Activated T-helper 2 cell treated with anti-CD3 and anti-CD28 coated beads, Interferon-gamma antibody, Interleukin-2, Interleukin-4, amounts not matched to agents 10 μg/mL and 5 μg/mL and 100 μg/mL, durations not matched to agents 14 hours and 24 hours and 36 hours (primary cell): ENCODE measurements around the gene KLHDC4. TPM values are rescaled to one million over a fixed set of nuclear protein-coding genes. Genes with fewer than 3 reads are reported as not detected.
"Not testable (repeated sequence)": the region's sequence is repeated elsewhere in the genome, so short reads cannot be mapped to it uniquely, and the experiment has no call there.

Experiments used
- DNase-seq: peaks from one replicate; pipeline ENCODE4 v3.0.0; 2021; ENCODE audit warnings: low spot score
- H3K27ac Mint-ChIP-seq: one replicate; pipeline ENCODE4 v1.8.0; 2021; ENCODE audit warnings: mixed read lengths
- H3K27me3 Mint-ChIP-seq: one replicate; pipeline ENCODE4 v1.8.0; 2021; ENCODE audit warnings: low read depth, mixed read lengths
- H3K36me3 Mint-ChIP-seq: one replicate; pipeline ENCODE4 v1.8.0; 2021; ENCODE audit warnings: low read depth, mixed read lengths
- H3K4me1 Mint-ChIP-seq: one replicate; pipeline ENCODE4 v1.8.0; 2021; ENCODE audit warnings: low read depth, mixed read lengths
- H3K4me3 Mint-ChIP-seq: one replicate; pipeline ENCODE4 v1.8.0; 2021; ENCODE audit warnings: low read depth, mild to moderate bottlenecking, moderate library complexity, mixed read lengths
- H3K9me3 Mint-ChIP-seq: one replicate; pipeline ENCODE4 v1.8.0; 2021; ENCODE audit warnings: mixed read lengths
- intact Hi-C: fragments of 100-400 bp; cut with micrococcal nuclease; formaldehyde crosslinking; loops from one replicate; pipeline ENCODE4 v1.15.1; 2023
- total RNA-seq: library from RNA; stranded (reverse); gene quantifications from 2 replicates; pipeline ENCODE4 v1.2.3, GENCODE V29; 2022

Gene KLHDC4
- total RNA-seq, 1 donor from 2014 or later = 73.1 TPM

DNA sequence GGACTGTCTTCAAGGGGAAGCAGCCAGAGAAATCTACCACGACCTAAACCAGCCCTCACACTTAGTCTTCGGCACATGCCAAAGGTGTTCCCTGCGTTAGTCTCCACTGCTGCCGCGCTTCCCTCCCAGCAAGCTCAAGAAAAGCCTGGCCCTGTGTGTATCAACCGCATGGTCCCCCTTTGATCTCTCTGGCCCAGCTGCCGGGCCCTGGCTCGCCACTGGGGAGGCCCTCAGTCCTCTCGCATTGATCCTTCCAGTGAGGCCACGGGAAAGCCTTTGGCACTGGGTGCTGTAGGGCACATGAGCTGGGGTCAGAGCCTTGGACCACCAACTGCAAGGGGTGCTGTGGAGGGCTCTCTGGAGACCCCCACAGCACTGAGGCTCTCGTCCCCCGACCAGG lies 29.6 kb upstream of the KLHDC4 start:
- H3K9me3 Mint-ChIP-seq = no peaks in the 10 kb centered on the region
- intact Hi-C loops = no loop called here
- H3K27ac Mint-ChIP-seq = no peak overlapping the region
- no peak overlapping the region for H3K4me3 Mint-ChIP-seq
- H3K27me3 Mint-ChIP-seq = no peaks in the 10 kb centered on the region
- no peaks in the 10 kb centered on the region for H3K36me3 Mint-ChIP-seq
- no peaks in the 10 kb centered on the region for H3K4me1 Mint-ChIP-seq
- no peak for DNase-seq

DNA sequence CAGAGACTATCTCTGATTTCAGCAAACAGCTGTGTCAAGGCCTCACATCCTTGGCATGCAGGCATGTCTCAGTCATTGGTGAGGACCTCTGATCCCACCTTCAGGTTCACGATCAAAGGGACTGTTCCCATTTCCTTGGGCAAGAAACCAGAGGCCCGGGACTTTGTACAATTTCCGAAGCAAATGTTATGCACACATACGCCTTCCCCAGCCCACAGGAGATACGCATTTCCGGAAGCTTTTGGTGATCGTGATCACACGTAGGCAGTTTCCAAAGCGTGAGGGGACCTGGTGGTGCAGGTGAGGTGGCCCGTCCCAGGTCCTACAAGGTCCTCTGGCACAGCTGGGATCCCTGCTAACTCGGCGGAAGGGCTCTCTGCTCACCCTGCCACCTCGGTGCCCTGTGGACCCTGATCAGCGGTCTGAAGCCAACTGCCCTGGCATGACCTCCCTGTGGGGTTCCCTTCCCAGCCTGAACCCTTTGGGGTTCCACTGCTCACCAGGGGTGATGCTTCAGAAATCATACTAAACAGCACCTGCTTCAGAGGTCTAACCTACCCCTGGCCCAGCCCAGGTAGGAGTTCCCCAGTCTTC lies 28.8 kb upstream of the KLHDC4 start:
- H3K27ac Mint-ChIP-seq = no peak overlapping the region
- intact Hi-C loops = no loop called here
- DNase-seq = no peak
- no peaks in the 10 kb centered on the region for H3K4me1 Mint-ChIP-seq
- no peaks in the 10 kb centered on the region for H3K27me3 Mint-ChIP-seq
- no peaks in the 10 kb centered on the region for H3K36me3 Mint-ChIP-seq
- H3K9me3 Mint-ChIP-seq = no peaks in the 10 kb centered on the region
- H3K4me3 Mint-ChIP-seq = no peak overlapping the region

DNA sequence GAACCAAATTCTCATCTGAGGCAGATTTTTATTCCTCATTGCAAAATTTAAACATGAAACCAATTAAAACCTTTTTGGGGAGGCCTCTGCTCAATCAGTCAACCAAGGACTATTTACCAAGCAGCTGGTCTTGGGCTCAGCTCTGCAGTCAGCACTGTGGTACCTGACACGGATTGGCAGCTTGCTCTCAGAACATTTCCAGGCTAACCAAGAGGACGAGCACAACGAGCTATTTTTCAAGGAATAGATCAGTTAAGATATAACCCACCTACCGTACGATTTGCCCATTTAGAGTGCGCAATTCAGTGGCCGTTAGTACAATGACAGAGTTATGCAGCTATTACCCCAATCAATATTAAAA lies 26.4 kb upstream of the KLHDC4 start:
- H3K27ac Mint-ChIP-seq = no peak overlapping the region

DNA sequence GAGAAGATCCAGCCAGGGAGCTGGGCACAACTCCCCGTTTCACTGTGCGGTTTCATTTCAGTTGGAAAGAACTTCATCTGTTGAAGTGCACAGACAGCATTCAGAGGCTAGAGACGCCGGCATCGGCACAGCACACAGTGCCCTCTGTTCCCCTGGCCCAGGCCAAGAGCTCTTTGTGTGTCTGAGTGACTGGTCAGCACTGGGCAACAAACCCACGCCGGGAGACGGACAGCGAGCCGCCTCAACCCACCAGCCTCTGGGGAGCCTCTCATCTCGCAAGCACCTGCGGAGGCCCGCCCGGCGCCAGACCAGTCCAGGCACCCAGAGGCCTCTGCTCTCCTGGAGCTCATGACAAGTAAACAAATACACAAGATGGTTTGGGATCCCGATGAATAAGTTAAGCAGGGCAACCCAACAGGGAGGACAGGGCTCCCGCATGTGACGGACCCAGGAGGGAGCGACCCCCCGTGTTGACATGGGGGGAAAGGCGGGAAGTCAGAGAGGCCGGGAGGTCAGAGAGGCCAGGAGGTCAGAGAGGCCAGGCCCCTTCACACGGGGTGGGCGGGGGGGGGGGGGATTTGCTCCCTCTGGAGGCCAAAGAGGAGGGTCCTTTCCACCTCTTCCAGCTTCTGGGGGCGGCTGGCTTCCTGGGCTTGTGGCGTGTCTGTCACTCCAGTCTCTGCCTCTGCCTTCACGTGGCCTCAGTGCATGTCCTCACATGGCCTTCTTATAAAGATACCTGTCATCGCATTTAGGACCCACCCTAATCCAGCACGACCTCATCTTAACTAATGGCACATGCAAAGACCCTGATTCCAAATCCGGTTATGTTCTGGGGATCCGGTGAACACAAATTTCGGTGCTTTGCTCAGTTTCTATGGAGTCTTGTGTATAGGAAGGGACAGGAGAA lies 25.8 kb upstream of the KLHDC4 start:
- Mint-ChIP-seq H3K4me1 (no peaks in the 10 kb centered on the region), H3K36me3 (no peaks in the 10 kb centered on the region), H3K27ac (no peak overlapping the region), H3K9me3 (no peaks in the 10 kb centered on the region), H3K4me3 (no peak overlapping the region), H3K27me3 (no peaks in the 10 kb centered on the region)
- DNase-seq = no peak
- intact Hi-C loops = no loop called here

More for the DNA sequence above, 26.4 kb upstream of the KLHDC4 start:
- no peak overlapping the region for H3K4me3 Mint-ChIP-seq
- H3K36me3 Mint-ChIP-seq = no peaks in the 10 kb centered on the region
- H3K9me3 Mint-ChIP-seq = no peaks in the 10 kb centered on the region
- no peaks in the 10 kb centered on the region for H3K4me1 Mint-ChIP-seq
- no peak for DNase-seq
- intact Hi-C loops = no loop called here
- H3K27me3 Mint-ChIP-seq = no peaks in the 10 kb centered on the region

DNA sequence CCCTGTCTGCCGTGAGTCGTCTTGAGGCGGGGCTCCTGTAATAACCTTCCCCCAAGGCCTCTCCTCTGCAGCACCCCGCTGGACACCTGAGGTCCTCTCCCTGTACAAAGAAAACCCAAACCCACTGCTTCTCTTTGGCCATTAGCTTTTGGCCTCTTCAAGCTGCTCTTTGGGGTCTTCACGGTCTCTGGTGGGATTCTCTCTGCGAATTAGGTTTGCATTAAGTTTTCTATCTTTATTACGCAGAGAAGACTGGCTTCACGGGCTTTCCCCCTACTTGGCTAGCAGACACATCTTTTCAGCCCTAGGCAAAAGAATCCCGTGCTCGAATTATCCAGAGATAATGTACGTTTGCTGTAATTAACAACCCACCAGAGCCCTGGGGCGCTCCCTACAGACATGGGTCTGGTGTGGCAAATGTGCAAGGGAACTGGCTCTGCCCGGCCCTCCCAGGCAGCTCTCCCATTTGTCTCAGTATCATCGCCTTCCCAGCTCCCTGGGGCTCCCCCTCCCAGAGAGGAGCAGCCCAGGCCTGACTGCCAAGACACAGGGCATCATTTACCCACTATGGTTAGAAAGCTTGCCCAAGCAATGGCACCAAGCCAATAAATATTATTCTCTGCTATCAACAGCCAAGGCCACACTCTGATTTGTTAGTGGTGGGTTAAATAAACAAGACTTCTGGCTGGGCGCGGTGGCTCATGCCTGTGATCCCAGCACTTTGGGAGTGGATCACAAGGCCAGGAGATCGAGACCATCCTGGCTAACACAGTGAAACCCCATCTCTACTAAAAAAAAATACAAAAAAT lies 24.7 kb upstream of the KLHDC4 start:
- no peaks in the 10 kb centered on the region for H3K9me3 Mint-ChIP-seq
- H3K27ac Mint-ChIP-seq = no peak overlapping the region
- no peaks in the 10 kb centered on the region for H3K4me1 Mint-ChIP-seq
- intact Hi-C loops = no loop called here
- no peak overlapping the region for H3K4me3 Mint-ChIP-seq
- H3K27me3 Mint-ChIP-seq = no peaks in the 10 kb centered on the region
- H3K36me3 Mint-ChIP-seq = no peaks in the 10 kb centered on the region
- DNase-seq = no peak

DNA sequence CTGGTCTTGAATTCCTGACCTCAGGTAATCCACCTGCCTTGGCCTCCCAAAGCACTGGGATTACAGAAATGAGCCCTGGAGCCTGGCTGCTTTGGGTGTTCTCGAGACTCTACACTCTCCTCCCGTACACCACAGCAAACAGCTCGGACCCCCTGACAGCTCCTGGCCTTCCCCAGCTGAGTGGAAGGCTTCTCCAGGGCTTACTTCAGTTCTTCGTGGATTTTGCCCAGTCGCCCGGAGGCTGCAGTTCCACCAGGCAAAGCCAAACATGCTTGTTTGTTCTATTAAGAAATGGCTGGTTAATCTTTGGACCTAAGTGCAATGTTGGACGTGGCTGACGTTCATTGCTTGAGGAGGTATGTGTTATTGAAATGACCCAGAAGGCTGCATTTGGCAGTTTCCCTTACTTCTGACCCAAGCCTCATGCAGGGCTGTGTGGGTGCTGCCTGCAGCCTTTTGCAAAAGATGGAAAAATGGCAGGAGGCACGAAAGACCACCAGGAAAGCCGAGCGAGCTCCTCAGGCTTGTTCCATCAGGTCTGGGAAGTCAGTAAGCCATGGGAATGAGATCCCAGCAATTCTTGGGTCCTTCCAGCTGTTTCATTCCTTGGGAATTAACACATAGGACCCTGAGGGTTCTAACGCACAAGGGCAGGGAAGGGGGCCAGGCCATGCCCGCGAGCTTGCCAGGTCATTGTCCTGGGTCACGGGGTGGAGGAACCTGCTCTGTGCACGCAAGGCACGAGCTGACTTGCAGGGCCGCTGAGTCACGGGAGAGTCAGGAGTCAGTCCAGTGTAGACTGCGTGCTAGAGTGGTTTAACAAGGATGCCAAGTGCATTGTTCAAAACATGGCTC lies 23.9 kb upstream of the KLHDC4 start:
- no peak for DNase-seq
- H3K27ac Mint-ChIP-seq = no peak overlapping the region
- H3K4me3 Mint-ChIP-seq = no peak overlapping the region
- no peaks in the 10 kb centered on the region for H3K9me3 Mint-ChIP-seq
- no peaks in the 10 kb centered on the region for H3K27me3 Mint-ChIP-seq
- no peaks in the 10 kb centered on the region for H3K4me1 Mint-ChIP-seq
- intact Hi-C loops = no loop called here
- no peaks in the 10 kb centered on the region for H3K36me3 Mint-ChIP-seq

DNA sequence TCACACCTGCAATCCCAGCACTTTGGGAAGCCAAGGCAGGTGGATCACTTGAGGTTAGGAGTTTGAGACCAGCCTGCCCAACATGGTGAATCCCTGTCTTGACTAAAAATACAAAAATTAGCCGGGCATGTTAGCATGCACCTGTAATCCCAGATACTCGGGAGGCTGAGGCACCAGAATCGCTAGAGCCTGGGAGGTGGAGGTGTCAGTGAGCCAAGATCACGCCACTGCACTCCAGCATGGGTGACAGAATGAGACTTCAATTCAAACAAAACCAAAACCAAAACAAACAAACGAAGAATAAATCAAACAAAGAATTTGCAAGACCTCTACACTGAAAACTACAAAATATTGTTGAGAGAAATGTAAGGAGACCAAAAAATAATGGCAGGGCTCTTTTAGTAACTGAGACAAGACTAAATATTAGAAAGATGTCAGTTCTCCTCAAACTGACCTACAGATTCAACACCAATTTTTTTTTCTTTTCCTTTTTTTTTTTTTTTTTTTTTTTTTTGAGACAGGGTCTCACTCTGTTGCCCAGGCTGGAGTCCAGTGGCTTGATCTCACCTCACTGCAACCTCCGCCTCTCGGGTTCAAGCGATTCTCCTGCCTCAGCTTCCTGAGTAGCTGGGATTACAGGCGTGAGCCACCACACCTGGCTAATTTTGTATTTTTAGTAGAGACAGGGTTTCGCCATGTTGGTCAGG lies 23.1 kb upstream of the KLHDC4 start:
- H3K36me3 Mint-ChIP-seq, H3K27ac Mint-ChIP-seq, intact Hi-C loops, H3K9me3 Mint-ChIP-seq, H3K27me3 Mint-ChIP-seq, H3K4me3 Mint-ChIP-seq, DNase-seq, H3K4me1 Mint-ChIP-seq: not testable (repeated sequence)

DNA sequence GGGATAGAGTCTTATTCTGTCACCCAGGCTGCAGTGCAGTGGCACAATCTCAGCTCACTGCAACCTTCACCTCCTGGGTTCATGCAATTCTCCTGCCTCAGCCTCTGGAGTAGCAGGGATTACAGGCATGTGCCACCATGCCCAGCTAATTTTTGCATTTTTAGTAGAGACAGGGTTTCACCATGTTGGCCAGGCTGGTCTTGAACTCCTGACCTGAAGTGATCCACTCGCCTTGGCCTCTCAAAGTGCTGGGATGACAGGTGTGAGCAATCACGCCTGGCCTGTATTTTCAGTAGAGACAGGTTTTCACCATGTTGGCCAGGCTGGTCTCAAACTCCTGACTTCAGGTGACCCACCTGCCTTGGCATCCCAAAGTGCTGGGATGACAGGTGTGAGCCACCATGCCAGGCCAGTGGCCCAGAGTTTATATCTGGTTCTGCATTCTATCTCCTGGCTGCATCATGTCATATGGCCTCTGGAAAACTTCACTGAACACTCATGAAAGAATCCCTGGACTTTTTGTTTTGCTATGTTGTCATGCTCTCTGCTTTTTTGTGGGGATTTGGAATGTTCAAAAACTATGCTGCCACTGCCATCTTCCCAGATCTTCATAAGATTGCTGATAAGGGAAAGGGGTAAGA lies 21.8 kb upstream of the KLHDC4 start:
- H3K9me3 Mint-ChIP-seq, H3K4me1 Mint-ChIP-seq, H3K27ac Mint-ChIP-seq, intact Hi-C loops, DNase-seq, H3K36me3 Mint-ChIP-seq, H3K4me3 Mint-ChIP-seq, H3K27me3 Mint-ChIP-seq: not testable (repeated sequence)

DNA sequence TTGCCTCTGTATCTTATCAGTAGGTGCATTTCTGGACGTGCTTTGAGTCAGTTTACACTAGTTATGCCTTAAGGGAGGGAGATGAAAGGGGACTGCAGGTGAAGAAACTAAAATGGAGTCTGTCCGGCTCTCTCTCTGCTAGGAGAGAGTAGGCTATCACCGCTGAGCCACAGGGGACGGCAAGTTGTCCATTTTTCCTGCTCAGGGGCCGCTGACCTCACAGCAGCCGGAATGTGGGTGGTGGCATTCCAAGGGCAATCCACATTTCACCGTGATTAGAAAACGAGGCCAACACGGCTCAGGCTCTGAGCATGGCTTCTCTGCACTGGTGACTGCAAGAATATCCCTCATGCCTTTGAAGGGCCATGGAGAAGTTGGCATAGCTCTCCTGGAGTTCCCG lies 19.0 kb upstream of the KLHDC4 start:
- no peaks in the 10 kb centered on the region for H3K27me3 Mint-ChIP-seq
- DNase-seq = no peak
- H3K27ac Mint-ChIP-seq = no peak overlapping the region
- no peaks in the 10 kb centered on the region for H3K36me3 Mint-ChIP-seq
- H3K4me3 Mint-ChIP-seq = no peak overlapping the region
- intact Hi-C loops = no loop called here
- H3K9me3 Mint-ChIP-seq = no peaks in the 10 kb centered on the region
- peaks cover 17% of the 10 kb centered on the region for H3K4me1 Mint-ChIP-seq

DNA sequence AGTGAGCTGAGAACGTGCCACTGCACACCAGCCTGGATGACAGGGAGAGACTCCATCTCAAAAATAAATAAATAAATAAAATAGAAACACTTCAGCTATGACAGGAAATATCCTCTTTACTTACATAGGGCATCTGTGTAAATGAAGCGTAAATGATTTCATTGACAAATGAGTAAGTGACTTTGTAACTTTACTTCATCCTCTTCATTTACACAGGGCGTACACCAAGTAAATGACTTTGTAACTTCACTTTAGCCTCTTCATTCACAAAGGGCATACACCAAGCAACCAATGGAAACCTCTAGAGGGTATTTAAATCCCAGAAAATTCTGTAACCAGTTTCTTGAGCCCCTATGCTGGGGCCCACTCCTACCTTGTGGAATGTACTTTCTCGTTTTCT lies 16.2 kb upstream of the KLHDC4 start:
- no peak overlapping the region for H3K27ac Mint-ChIP-seq
- H3K27me3 Mint-ChIP-seq = no peaks in the 10 kb centered on the region
- no peak for DNase-seq
- H3K4me3 Mint-ChIP-seq = no peak overlapping the region
- H3K9me3 Mint-ChIP-seq = no peaks in the 10 kb centered on the region
- peaks cover 39% of the 10 kb centered on the region for H3K4me1 Mint-ChIP-seq
- intact Hi-C loops = no loop called here
- H3K36me3 Mint-ChIP-seq = no peaks in the 10 kb centered on the region

DNA sequence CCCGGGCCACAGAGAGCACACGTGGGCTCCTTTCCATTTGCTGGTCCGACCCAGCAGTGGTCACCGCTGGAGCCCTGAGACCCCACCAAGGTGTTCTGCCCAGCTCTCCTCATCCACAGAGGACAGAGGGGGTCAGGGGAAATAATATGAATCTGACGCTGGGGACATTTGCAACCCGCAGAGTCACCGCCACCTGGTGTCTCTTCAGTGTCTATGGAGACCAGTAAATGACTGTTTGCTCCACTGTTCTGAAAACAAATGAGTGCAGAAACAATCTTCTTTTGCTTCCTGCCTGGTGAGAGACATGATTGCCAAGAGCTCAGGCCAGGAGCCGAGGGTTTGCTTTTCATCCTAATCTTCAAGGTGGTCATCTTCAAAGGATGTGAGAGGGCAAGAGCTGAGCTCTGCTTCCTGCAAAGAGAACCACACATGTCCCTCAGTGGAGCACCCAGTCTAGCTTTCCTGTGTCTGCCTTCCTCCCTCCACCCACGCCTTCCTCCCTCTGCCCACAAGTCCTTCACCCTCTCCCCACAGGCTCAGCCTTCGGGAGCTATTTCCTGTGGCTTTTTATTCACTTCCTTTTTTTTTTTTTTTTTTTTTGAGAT lies 14.7 kb upstream of the KLHDC4 start:
- intact Hi-C loops = no loop called here

More for the DNA sequence above, 14.7 kb upstream of the KLHDC4 start:
- Mint-ChIP-seq H3K4me3 (peak overlapping the region; percentile 66), H3K27ac (peak overlapping the region; percentile 90), H3K4me1 (peaks cover 46% of the 10 kb centered on the region), H3K36me3 (no peaks in the 10 kb centered on the region), H3K9me3 (no peaks in the 10 kb centered on the region), H3K27me3 (no peaks in the 10 kb centered on the region)
- DNase-seq = peak; percentile 53
